NT2/D1 (cell line): ENCODE results near the gene REC114.

Experiments used
- SUZ12 ChIP-seq: IDR thresholded peaks from 2 replicates; pipeline ENCODE4 v1.6.1; 2011; ENCODE audit not compliant: insufficient read length, insufficient read depth; ENCODE audit errors: extremely low read depth
- YY1 ChIP-seq: IDR thresholded peaks from 2 replicates; pipeline ENCODE4 v1.6.1; 2011; ENCODE audit not compliant: insufficient read length, insufficient read depth
- ZNF274 ChIP-seq: IDR thresholded peaks from 2 replicates; pipeline ENCODE4 v1.6.1; 2011; ENCODE audit warnings: mild to moderate bottlenecking, low read depth, low read length

DNA sequence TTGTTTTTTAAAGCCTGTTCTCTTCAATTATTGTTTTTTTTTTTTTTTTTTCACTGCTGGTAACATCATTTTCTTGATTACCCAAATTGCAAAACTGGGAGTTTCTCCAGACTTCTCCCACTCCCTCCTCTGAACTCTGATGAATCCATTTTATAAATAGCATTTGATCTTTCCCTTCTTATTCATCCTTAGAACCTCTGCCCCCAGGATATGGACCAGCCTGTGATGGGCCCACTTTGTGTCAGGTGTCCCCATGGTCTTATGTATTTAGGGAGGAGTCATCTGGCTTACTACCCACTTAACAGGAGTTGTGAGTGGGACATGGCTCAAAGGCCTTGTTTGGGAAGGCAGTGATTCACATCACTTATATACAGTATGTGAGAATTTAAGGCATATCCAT, 57.7 kb downstream of the REC114 start:
- TF ChIP-seq YY1 (no peak), ZNF274 (no peak), SUZ12 (no peak)
